ENCODE results near the gene EXOC3L1. TPM values are rescaled to one million over a fixed set of nuclear protein-coding genes. Genes with fewer than 3 reads are reported as not detected.

EXOC3L1 gene
- total RNA-seq, 1 experiment from 2014 or later = not detected

- no peak overlapping the region for H3K27ac ChIP-seq (ENCODE audit: low read length)
- no peaks in the 10 kb centered on the region for H3K36me3 ChIP-seq (ENCODE audit: low read depth, low read length)
- no peak overlapping the region for H3K4me2 ChIP-seq (ENCODE audit: low read length)
- no peak overlapping the region for H2AFZ ChIP-seq (ENCODE audit: low read length)
- no TSS peak for BruUV-seq (replicated peaks)
- H3K27me3 ChIP-seq (ENCODE audit: low read length) = no peaks in the 10 kb centered on the region
- no peak for DNase-seq
- no peak for ATAC-seq
- ChIA-PET POLR2A (ENCODE audit: unreplicated experiment) (no interaction called here), CTCF (no interaction called here)
- H3K9ac ChIP-seq (ENCODE audit: low read length) = no peak overlapping the region
- intact Hi-C loops (cut with micrococcal nuclease) = no loop called here
- no peak for TF ChIP-seq CTCF (conservative IDR thresholded peaks at IDR 0.05; ENCODE audit: low read depth, low read length)
- no peak for TF ChIP-seq EZH2 (IDR thresholded peaks at IDR 0.05; ENCODE audit: low read length, unreplicated experiment)
- H3F3A ChIP-seq (ENCODE audit: low read length, unreplicated experiment) = no peaks in the 10 kb centered on the region
- H3K4me3 ChIP-seq (ENCODE audit: low read length) = no peak overlapping the region
- peaks cover 27% of the 10 kb centered on the region for H3K4me1 ChIP-seq (ENCODE audit: insufficient read depth, low read length)
- H4K20me1 ChIP-seq (ENCODE audit: low read length) = no peaks in the 10 kb centered on the region
- no peaks in the 10 kb centered on the region for H3K9me3 ChIP-seq (ENCODE audit: low read length)
- no peaks in the 10 kb centered on the region for H3K9me2 ChIP-seq (replicated peaks; ENCODE audit: low read length)
- H3K79me2 ChIP-seq (ENCODE audit: low read length) = peaks cover 8% of the 10 kb centered on the region; the same call in 1 of the 2 replicates
These were observed 20.9 kb downstream of the EXOC3L1 start for GRCh38 chr16:67169011-67169451.

- H2AFZ ChIP-seq (ENCODE audit: low read length) = no peak overlapping the region
- TF ChIP-seq EZH2phosphoT487 (IDR thresholded peaks at IDR 0.05; ENCODE audit: borderline replicate concordance, low read length) (no peak), CTCF (conservative IDR thresholded peaks at IDR 0.05; ENCODE audit: low read depth, low read length) (no peak), EZH2 (IDR thresholded peaks at IDR 0.05; ENCODE audit: low read length, unreplicated experiment) (no peak)
- H3K4me2 ChIP-seq (ENCODE audit: low read length) = no peak overlapping the region
- CTCF ChIA-PET = no interaction called here
- POLR2A ChIA-PET (ENCODE audit: unreplicated experiment) = no interaction called here
- intact Hi-C loops (cut with micrococcal nuclease) = no loop called here
- H3K79me2 ChIP-seq (ENCODE audit: low read length) = peaks cover 8% of the 10 kb centered on the region; the same call in 1 of the 2 replicates
- H3K4me1 ChIP-seq (ENCODE audit: insufficient read depth, low read length) = peaks cover 19% of the 10 kb centered on the region
- H3F3A ChIP-seq (ENCODE audit: low read length, unreplicated experiment) = no peaks in the 10 kb centered on the region
- H4K20me1 ChIP-seq (ENCODE audit: low read length) = no peaks in the 10 kb centered on the region
- H3K4me3 ChIP-seq (ENCODE audit: low read length) = no peak overlapping the region
- no peaks in the 10 kb centered on the region for H3K36me3 ChIP-seq (ENCODE audit: low read depth, low read length)
- no peaks in the 10 kb centered on the region for H3K9me2 ChIP-seq (replicated peaks; ENCODE audit: low read length)
- BruUV-seq (replicated peaks) = no TSS peak
- no peak for ATAC-seq
- no peaks in the 10 kb centered on the region for H3K27me3 ChIP-seq (ENCODE audit: low read length)
- H3K27ac ChIP-seq (ENCODE audit: low read length) = no peak overlapping the region
- DNase-seq = no peak
- no peaks in the 10 kb centered on the region for H3K9me3 ChIP-seq (ENCODE audit: low read length)
- no peak overlapping the region for H3K9ac ChIP-seq (ENCODE audit: low read length)
These were observed 22.3 kb downstream of the EXOC3L1 start for GRCh38 chr16:67167588-67167987.

GRCh38 chr16:67166598-67167168 is 23.3 kb downstream of the EXOC3L1 start:
- H3K4me3 ChIP-seq (ENCODE audit: low read length) = no peak overlapping the region
- ATAC-seq = no peak
- no peaks in the 10 kb centered on the region for H3K27me3 ChIP-seq (ENCODE audit: low read length)
- no peak overlapping the region for H3K27ac ChIP-seq (ENCODE audit: low read length)
- no peaks in the 10 kb centered on the region for H3K9me2 ChIP-seq (replicated peaks; ENCODE audit: low read length)
- ChIA-PET CTCF (no interaction called here), POLR2A (ENCODE audit: unreplicated experiment) (no interaction called here)
- H3K4me2 ChIP-seq (ENCODE audit: low read length) = no peak overlapping the region
- peaks cover 5% of the 10 kb centered on the region; the same call in 1 of the 2 replicates for H3K79me2 ChIP-seq (ENCODE audit: low read length)
- no peaks in the 10 kb centered on the region for H4K20me1 ChIP-seq (ENCODE audit: low read length)
- no peaks in the 10 kb centered on the region for H3F3A ChIP-seq (ENCODE audit: low read length, unreplicated experiment)
- TF ChIP-seq EZH2 (IDR thresholded peaks at IDR 0.05; ENCODE audit: low read length, unreplicated experiment) (no peak), EZH2phosphoT487 (IDR thresholded peaks at IDR 0.05; ENCODE audit: borderline replicate concordance, low read length) (no peak), CTCF (conservative IDR thresholded peaks at IDR 0.05; ENCODE audit: low read depth, low read length) (no peak)
- peaks cover 24% of the 10 kb centered on the region for H3K4me1 ChIP-seq (ENCODE audit: insufficient read depth, low read length)
- no TSS peak for BruUV-seq (replicated peaks)
- H3K9me3 ChIP-seq (ENCODE audit: low read length) = no peaks in the 10 kb centered on the region
- H3K9ac ChIP-seq (ENCODE audit: low read length) = no peak overlapping the region
- DNase-seq = no peak
- H3K36me3 ChIP-seq (ENCODE audit: low read depth, low read length) = no peaks in the 10 kb centered on the region
- intact Hi-C loops (cut with micrococcal nuclease) = no loop called here
- no peak overlapping the region for H2AFZ ChIP-seq (ENCODE audit: low read length)
